Pancreas (tissue), 10 donors: ENCODE measurements around the gene BAIAP2L1. TPM values are rescaled to one million over a fixed set of nuclear protein-coding genes. Genes with fewer than 3 reads are reported as not detected.

Source experiments
- ATAC-seq, 4 donors: fragments of 200-7000 bp; cut with Tn5 transposase; one replicate each; pipeline versions ENCODE4 v1.8.0 to v1.9.1; 2020; ENCODE audit warnings: mild to moderate bottlenecking in 4 of 4, moderate library complexity in 4 of 4
- DNase-seq, 6 donors: peaks; one replicate each; pipeline ENCODE4 v3.0.0-alpha.2; 2020
- FAIRE-seq: peaks from 2 replicates; lab custom pipeline; 2012; peaks lifted over from hg19 to GRCh38; lab: Jason Lieb, UNC
- H3K27ac ChIP-seq, 4 donors: fragments of 200-600 bp; sonication (generic); 1 replicate in 3 of 4; 2 replicates in 1 of 4; pipeline versions ENCODE4 v1.5.0 to v1.8.0; 2020
- H3K27me3 ChIP-seq, 4 donors: fragments of 200-600 bp; one replicate each; pipeline ENCODE4 v1.8.0; 2021
- H3K36me3 ChIP-seq, 3 donors: fragments of 200-600 bp; sonication (generic) in 1 of 3; one replicate each; pipeline versions ENCODE4 v1.5.0 to v1.8.0; 2020 to 2021
- H3K4me1 ChIP-seq, 3 donors: fragments of 200-600 bp; one replicate each; pipeline ENCODE4 v1.8.0; 2021
- H3K4me3 ChIP-seq, 4 donors: fragments of 200-600 bp; sonication (generic) in 2 of 4; one replicate each; pipeline versions ENCODE4 v1.5.0 to v1.8.0; 2020 to 2021
- H3K9me3 ChIP-seq, 4 donors: fragments of 200-600 bp; one replicate each; pipeline ENCODE4 v1.8.0; 2021
- WGBS, 2 donors: extraction: QIAGEN DNeasy Blood & Tissue Kit; methylation state at CpG; one replicate each; pipeline ENCODE4 v1.1.7; 2013; 5-methylcytosine and 5-hydroxymethylcytosine counted together
- intact Hi-C, 3 donors: fragments of 100-400 bp; cut with DNase I; formaldehyde crosslinking; loops; one replicate each; pipeline versions ENCODE4 v1.11.1 to v1.14.2; 2022
- polyA plus RNA-seq, 2 donors: library from polyadenylated mRNA; stranded (reverse); fragments of 200-250 nt; gene quantifications; one replicate each; pipeline ENCODE4 v1.2.3, GENCODE V29; 2013
- total RNA-seq, 6 donors: library from RNA; stranded (reverse); fragmentation: NEBNext Ultra II Directional in 4 of 6; extraction: Animal tissue kit (Norgen Biotek cat#: 25700) in 4 of 6; gene quantifications; one replicate each; pipeline versions ENCODE4 v1.2.1 to v1.2.4, GENCODE V29; 2021 to 2023
- TF ChIP-seq, protein P1 (sequence below), 4 donors: fragments of 200-600 bp; sonication (generic) in 3 of 4; IDR thresholded peaks; one replicate each; pipeline versions ENCODE4 v1.5.0 to v1.8.0; 2021; ENCODE audit warnings: antibody characterized with exemption in 4 of 4
- donor health status: healthy with polysubstance abuse.
- donor health status: DM: no; HTN: no; CAD: no; lungs with moderate emphysema.
- donor health status: DM: no; HTN: no; CAD: no.
- donor health status: control.
- donor health status: control.
- donor health status: Bipolar disorder and iron deficiency.
- donor health status: DM: yes; HTN: yes; CAD: no.
- donor health status: DM: no; HTN: no; CAD: no.
- donor health status: DM: no; HTN: no; CAD: no.
- donor health status: DM: yes; HTN: yes; CAD: no.

BAIAP2L1 gene
- total and polyA plus RNA-seq, 8 donors = 17.9 to 31.5 (median 22.2) TPM

DNA sequence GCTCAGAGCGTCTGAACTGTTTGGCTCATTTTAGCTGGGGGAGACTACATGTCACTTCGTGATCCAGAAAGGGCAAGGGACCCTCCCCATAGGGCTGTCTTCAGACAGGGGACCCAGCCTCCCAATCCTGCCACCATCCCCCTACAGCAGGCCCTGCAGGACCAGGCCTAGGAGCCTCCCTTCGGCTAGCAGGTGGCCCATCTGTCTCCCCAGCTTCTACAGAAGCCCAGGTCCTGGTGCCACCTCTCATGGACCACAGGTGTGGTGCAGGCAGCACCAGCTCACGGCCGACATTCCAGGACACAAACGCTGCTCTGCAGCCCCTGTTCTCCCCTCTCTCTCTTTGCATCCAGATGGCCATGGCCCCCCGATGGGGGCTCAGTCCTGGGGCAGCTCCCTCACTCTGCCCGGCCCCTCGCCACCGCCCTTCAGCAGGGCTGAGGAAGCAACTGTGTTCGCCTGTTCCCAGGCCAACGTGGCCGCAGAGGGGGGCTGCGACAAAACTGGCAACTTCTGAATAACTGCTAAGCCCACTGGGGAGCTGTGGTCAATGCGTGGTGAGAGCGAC lies 159.1 kb downstream of the BAIAP2L1 start:
- no peak overlapping the region for H3K4me3 ChIP-seq
- no peak overlapping the region for H3K27ac ChIP-seq
- no peaks in the 10 kb centered on the region for H3K4me1 ChIP-seq
- no peaks in the 10 kb centered on the region for H3K27me3 ChIP-seq
- no peak for ATAC-seq
- 78 to 82% methylated on average over 16 of the region's 16 CpGs for WGBS, 2 donors
- no peaks in the 10 kb centered on the region for H3K36me3 ChIP-seq
- H3K9me3 ChIP-seq = no peaks in the 10 kb centered on the region
- intact Hi-C loops = no loop called here
- no peak for FAIRE-seq
- DNase-seq = no peak
- TF ChIP-seq, protein P1, sequence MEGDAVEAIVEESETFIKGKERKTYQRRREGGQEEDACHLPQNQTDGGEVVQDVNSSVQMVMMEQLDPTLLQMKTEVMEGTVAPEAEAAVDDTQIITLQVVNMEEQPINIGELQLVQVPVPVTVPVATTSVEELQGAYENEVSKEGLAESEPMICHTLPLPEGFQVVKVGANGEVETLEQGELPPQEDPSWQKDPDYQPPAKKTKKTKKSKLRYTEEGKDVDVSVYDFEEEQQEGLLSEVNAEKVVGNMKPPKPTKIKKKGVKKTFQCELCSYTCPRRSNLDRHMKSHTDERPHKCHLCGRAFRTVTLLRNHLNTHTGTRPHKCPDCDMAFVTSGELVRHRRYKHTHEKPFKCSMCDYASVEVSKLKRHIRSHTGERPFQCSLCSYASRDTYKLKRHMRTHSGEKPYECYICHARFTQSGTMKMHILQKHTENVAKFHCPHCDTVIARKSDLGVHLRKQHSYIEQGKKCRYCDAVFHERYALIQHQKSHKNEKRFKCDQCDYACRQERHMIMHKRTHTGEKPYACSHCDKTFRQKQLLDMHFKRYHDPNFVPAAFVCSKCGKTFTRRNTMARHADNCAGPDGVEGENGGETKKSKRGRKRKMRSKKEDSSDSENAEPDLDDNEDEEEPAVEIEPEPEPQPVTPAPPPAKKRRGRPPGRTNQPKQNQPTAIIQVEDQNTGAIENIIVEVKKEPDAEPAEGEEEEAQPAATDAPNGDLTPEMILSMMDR (IDR thresholded peaks at IDR 0.05) = no peak

Other genes with a start within 250 kb of the BAIAP2L1 start
- 100 to 1,000 TPM in 4 of 6 donors, 10 to 100 TPM in 2; 70.9 to 405 (median 172) TPM for gene BHLHA15, start 189.7 kb downstream of the BAIAP2L1 start, total RNA-seq
- gene BHLHA15, start 189.7 kb downstream of the BAIAP2L1 start, polyA plus RNA-seq = 10 to 100 TPM; 32.5 to 98.0 TPM
- gene TECPR1, start 148.9 kb downstream of the BAIAP2L1 start, total RNA-seq = 10 to 100 TPM; 12.5 to 26.3 (median 20.0) TPM
- gene TECPR1, start 148.9 kb downstream of the BAIAP2L1 start, polyA plus RNA-seq = 10 to 100 TPM; 16.2 to 36.3 TPM
- gene BRI3, start 119.4 kb downstream of the BAIAP2L1 start, total RNA-seq = 100 to 1,000 TPM in 5 of 6 donors, 10 to 100 TPM in 1; 88.0 to 122 (median 118) TPM
- 100 to 1,000 TPM; 106 to 107 TPM for gene BRI3, start 119.4 kb downstream of the BAIAP2L1 start, polyA plus RNA-seq
- 10 to 100 TPM in 5 of 6 donors, 1 to 10 TPM in 1; 7.2 to 29.9 (median 17.2) TPM for gene NPTX2, start 216.2 kb upstream of the BAIAP2L1 start, total RNA-seq
- 10 to 100 TPM in 1 of 2 donors, 1 to 10 TPM in 1; 6.5 to 47.7 TPM for gene NPTX2, start 216.2 kb upstream of the BAIAP2L1 start, polyA plus RNA-seq